GM19099 (cell line): ENCODE results near the gene ITM2B.
A peak's percentile ranks its signal among the peaks of the same experiment; 100 is the strongest.

ENCODE experiments used
- POLR2A ChIP-seq: IDR thresholded peaks from 3 replicates; pipeline ENCODE4 v1.6.1; 2011; ENCODE audit warnings: low read depth; ENCODE audit not compliant: insufficient read length; ENCODE audit errors: extremely low read depth

Gene ITM2B

DNA sequence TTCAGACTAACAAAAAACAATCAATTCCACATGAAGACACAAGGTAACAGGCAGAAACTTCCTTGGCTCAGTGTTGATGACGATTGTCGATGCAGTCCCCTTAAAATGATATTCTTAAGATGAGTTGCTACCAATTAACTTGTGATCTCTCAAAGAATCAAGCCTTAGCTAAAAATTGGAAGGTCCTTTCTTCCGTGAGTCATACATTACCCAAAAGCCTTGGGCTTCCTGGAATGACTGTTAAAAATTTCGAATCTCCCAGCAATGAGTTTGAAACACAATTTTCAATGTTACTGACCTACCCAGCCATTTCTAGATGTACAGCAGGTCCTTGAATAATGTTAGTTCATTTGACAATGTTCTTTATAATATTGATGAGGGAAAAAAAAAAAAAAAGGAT is 42.5 kb downstream of the ITM2B start:
- TF ChIP-seq POLR2A: no peak

DNA sequence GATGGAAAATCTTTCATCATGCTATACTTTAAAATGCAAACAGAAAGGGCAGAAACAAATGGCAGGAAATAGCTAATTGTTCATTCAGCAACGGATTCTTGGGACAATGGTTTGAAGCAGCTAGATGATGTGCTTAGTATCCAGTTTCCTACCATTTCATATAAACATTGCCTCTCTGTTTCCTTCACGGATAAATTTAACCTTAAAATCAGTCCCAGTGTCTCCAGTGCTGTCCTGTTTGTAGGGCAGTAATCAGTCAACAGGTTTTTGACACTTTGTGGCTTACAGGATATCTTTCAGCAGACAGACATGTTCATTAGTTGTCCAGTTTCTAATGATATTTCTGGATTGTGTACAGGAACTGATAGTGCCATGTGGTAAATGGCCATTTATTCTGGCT is 45.8 kb downstream of the ITM2B start:
- no peak for TF ChIP-seq POLR2A

DNA sequence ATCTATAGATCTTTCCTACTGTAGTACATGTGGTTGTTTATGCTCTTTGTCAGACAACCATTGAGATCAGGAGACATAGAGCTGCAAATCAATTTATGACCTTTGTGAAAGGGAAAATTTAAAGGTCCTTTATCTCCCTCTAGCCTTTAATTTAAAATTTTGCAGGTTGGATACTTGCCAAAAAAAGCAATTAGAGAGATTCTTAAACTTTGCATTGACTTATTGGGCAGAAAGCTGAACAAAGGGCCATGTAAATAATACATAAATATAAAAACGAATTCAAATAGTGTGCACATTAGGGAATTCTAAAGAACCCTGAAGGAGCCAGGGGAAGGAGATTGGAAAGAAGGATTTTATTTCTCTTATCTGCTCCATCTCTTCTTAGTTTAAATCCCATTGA is 48.5 kb downstream of the ITM2B start:
- TF ChIP-seq POLR2A: no peak

GRCh38 chr13:48291730-48292129 is 58.7 kb downstream of the ITM2B start:
- no peak for TF ChIP-seq POLR2A

GRCh38 chr13:48292650-48293049 is 59.6 kb downstream of the ITM2B start:
- TF ChIP-seq POLR2A: no peak

GRCh38 chr13:48294653-48295052 is 61.6 kb downstream of the ITM2B start:
- no peak for TF ChIP-seq POLR2A

GRCh38 chr13:48295271-48295670 is 62.3 kb downstream of the ITM2B start:
- TF ChIP-seq POLR2A: no peak

DNA sequence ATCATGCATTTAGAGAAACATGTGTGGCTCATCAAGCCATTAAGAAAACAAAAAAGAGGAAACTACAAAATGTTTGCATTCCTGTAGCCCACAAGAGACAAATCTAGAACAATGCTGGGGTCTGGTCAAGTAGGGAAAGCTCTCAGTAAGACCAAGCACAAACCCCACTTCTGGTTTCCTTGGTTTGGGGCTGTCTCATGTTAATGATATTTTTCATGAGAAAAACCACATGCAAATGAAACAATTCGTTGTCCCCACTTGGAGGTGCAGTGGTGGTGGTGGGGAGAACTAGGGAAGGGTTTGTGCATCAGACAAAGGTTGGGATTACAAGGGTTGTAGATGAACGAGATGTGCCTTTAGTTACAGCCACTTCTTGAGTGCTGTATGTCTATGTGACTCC is 63.5 kb downstream of the ITM2B start:
- no peak for TF ChIP-seq POLR2A

GRCh38 chr13:48297131-48297786 is 64.3 kb downstream of the ITM2B start:
- TF ChIP-seq POLR2A: no peak

GRCh38 chr13:48299591-48299990 is 66.6 kb downstream of the ITM2B start:
- TF ChIP-seq POLR2A: no peak

DNA sequence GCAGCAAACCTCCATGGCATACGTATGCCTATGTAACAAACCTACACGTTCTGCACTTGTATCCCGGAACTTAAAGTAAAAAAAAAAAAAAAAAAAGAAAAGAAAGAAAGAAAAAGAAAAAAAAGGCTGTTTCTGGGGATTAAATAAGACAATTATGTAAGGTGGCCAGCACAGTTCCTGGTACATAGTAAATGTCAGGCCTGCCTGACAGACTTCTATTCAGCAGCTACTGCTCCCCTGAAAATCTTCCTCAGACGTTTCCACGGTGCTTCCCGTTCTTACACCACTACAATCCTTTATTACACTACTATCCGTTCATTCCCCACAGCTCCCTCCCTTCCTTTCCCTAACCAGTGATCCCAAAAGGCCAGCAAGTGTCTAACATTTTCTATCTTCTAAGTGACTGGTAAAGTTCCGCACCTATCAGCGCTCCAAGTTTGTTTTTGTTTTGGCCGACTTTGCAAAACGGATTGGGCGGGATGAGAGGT is 69.9 kb downstream of the ITM2B start:
- TF ChIP-seq POLR2A: no peak

DNA sequence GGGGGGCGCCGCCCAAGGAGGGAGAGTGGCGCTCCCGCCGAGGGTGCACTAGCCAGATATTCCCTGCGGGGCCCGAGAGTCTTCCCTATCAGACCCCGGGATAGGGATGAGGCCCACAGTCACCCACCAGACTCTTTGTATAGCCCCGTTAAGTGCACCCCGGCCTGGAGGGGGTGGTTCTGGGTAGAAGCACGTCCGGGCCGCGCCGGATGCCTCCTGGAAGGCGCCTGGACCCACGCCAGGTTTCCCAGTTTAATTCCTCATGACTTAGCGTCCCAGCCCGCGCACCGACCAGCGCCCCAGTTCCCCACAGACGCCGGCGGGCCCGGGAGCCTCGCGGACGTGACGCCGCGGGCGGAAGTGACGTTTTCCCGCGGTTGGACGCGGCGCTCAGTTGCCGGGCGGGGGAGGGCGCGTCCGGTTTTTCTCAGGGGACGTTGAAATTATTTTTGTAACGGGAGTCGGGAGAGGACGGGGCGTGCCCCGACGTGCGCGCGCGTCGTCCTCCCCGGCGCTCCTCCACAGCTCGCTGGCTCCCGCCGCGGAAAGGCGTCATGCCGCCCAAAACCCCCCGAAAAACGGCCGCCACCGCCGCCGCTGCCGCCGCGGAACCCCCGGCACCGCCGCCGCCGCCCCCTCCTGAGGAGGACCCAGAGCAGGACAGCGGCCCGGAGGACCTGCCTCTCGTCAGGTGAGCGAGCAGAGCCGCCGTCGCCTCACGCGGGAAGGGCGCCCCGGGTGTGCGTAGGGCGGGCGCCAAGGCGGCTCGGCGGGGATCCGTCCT is 70.5 kb downstream of the ITM2B start, which contains the start of gene RB1:
Gene RB1, plus strand, starts transcription at position 393 of the 784 bp plus-strand sequence. Its CDS starts 162 bp downstream, at position 555.
- TF ChIP-seq POLR2A: peak; percentile 94

DNA sequence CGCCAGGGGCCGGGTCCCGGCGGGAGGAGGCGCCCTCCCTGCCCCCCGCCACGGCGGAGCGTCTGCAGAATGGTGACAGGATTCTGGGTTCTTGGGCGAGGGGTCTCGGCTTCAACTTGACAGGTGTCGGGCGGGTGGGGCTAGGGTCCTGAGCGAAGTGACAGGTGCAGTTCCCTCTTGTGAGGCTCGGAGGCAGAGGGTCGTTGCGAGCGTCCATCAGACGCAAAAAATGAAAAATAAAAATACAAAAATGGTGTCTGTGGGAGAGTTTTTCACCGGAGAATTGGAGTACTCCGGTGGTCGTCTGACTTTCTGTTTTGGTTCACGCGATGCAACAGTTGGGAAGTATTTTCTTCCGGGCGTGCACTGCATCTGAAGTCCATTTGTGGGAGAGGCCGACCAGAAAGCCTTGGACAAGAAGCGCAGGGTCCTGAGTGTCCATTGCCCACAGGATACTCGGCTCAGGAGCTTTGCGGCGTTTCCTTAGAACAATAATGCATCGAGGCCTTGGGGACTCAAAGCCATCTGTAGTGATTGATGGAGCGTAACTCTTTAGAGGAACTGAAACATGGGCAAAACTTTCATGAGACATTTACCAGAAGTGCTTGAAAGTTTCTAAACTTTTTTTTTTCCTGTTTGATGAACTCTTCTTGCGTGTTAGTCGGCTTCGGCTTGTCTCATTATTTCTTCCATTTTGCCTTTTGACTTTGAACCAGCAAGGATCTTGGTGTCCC is 71.3 kb downstream of the ITM2B start:
- TF ChIP-seq POLR2A: peak; percentile 77

DNA sequence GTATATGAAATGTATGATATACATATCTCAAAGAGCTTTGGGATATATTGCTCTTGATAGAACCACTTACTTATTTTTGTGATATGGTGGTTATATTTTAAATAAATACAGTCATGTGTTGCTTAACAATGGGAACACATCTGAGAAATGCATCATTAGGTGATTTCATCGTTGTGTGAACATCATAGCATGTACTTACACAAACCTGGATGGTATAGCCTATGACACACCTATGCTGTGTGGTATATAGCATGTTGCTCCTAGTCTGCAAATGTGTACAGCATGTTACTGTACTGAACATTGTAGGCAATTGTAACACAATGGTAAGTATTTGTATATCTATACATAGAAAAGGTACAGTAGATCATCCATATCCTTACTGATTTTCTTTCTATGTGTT is 78.2 kb downstream of the ITM2B start:
- TF ChIP-seq POLR2A: no peak

DNA sequence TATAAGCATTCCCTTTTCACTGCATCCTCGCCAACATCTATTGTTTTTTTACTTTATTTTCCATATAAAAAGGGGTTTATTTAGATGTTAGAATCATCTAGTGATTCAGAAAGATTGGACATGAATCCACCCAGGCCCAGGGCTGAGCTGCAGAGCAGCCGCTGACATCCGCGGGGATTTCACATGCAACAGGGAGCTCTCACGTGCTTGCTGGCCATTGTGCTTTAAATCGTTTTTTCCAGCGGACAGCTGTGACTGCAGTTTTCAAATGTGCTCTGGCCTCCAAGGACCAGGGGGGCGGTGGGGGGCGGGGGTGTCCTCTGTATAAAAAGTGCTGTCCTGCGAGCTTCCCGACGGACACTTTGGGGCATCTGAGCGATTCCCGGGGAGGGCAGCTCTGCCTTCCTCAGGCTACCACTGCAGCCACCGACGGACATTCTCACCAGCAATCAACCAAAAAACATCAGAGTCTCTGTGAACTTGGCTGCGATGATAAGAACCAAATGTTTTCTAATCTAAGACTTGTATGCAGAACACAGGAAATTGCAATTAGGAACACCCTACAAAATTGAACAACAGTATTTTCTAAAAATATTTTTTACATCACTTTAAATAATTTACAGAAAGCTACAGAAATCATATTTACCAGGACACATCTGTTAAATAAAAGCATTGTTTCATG is 83.1 kb downstream of the ITM2B start:
- TF ChIP-seq POLR2A: no peak
